ENCODE data around the gene PROSER3.

The PROSER3 gene

DNA sequence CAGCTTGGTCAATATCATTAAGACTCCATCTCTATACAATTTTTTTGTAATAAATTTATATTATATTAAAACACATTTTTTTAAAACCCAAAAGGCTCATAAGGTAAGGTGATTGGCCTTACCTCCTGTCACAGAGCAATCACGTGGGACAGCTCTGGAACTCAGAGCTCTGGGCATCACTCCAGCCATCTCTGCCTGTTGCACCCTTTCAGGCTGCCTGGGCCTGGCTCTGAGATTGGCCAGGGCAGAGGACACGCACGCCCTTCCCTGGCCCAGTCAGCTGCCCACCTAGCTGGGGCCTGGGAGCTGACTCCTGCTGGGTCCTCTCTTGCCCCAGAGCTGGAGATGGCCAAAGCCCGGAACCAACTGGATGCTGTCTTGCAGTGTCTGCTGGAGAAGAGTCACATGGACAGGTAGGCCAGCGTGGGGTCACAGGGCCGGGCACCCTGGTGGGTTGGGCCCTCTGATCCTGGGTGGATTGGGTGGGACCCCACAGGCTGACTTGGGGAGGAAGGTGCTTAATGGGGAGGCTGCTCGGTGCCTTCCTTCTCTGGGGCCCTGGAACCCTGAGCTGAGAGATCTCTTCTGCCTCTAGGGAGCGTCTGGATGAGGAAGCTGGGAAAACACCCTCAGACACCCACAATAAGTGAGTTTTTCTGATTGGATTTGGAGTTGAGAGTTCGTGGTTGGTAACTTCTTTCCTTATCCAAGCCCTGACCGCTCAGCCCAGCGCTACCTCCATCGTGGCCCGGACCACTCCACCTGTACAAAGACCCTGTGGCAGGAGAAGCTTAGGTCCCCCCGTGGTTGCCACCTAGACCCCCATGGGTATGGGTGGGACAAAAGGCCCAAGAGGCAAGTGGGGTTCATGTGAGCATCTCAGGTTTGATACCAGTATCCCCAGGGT is 5.9 kb upstream of the PROSER3 start:
- no peak for TF ChIP-seq EP300 (IDR thresholded peaks at IDR 0.05; ENCODE audit: borderline replicate concordance)
- TF ChIP-seq YY1 (IDR thresholded peaks at IDR 0.05; ENCODE audit: low read depth) = no peak
- no peak for TF ChIP-seq TCF12 (IDR thresholded peaks at IDR 0.05; ENCODE audit: low read depth)
- TF ChIP-seq RAD21 (IDR thresholded peaks at IDR 0.05; ENCODE audit: low read depth) = no peak
- no peak for TF ChIP-seq TAF1 (IDR thresholded peaks at IDR 0.05; ENCODE audit: low read depth)
- TF ChIP-seq CREB1 (IDR thresholded peaks at IDR 0.05; ENCODE audit: low read depth) = no peak
- TF ChIP-seq FOXM1 (IDR thresholded peaks at IDR 0.05; ENCODE audit: borderline replicate concordance, low read depth) = no peak
- TF ChIP-seq, protein P1, sequence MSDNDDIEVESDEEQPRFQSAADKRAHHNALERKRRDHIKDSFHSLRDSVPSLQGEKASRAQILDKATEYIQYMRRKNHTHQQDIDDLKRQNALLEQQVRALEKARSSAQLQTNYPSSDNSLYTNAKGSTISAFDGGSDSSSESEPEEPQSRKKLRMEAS (IDR thresholded peaks at IDR 0.05) = no peak
- TF ChIP-seq TEAD4 (IDR thresholded peaks at IDR 0.05) = no peak
- TF ChIP-seq EGR1 (IDR thresholded peaks at IDR 0.05) = no peak
- TF ChIP-seq NFIC (IDR thresholded peaks at IDR 0.05) = no peak
- TF ChIP-seq ZBTB7A (IDR thresholded peaks at IDR 0.05; ENCODE audit: low read depth) = no peak
- TF ChIP-seq, protein P2, sequence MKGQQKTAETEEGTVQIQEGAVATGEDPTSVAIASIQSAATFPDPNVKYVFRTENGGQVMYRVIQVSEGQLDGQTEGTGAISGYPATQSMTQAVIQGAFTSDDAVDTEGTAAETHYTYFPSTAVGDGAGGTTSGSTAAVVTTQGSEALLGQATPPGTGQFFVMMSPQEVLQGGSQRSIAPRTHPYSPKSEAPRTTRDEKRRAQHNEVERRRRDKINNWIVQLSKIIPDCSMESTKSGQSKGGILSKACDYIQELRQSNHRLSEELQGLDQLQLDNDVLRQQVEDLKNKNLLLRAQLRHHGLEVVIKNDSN (IDR thresholded peaks at IDR 0.05) = no peak
- no peak for TF ChIP-seq CEBPB (IDR thresholded peaks at IDR 0.05)
- TF ChIP-seq, protein P3, sequence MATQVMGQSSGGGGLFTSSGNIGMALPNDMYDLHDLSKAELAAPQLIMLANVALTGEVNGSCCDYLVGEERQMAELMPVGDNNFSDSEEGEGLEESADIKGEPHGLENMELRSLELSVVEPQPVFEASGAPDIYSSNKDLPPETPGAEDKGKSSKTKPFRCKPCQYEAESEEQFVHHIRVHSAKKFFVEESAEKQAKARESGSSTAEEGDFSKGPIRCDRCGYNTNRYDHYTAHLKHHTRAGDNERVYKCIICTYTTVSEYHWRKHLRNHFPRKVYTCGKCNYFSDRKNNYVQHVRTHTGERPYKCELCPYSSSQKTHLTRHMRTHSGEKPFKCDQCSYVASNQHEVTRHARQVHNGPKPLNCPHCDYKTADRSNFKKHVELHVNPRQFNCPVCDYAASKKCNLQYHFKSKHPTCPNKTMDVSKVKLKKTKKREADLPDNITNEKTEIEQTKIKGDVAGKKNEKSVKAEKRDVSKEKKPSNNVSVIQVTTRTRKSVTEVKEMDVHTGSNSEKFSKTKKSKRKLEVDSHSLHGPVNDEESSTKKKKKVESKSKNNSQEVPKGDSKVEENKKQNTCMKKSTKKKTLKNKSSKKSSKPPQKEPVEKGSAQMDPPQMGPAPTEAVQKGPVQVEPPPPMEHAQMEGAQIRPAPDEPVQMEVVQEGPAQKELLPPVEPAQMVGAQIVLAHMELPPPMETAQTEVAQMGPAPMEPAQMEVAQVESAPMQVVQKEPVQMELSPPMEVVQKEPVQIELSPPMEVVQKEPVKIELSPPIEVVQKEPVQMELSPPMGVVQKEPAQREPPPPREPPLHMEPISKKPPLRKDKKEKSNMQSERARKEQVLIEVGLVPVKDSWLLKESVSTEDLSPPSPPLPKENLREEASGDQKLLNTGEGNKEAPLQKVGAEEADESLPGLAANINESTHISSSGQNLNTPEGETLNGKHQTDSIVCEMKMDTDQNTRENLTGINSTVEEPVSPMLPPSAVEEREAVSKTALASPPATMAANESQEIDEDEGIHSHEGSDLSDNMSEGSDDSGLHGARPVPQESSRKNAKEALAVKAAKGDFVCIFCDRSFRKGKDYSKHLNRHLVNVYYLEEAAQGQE (IDR thresholded peaks at IDR 0.05; ENCODE audit: low read depth) = no peak

GRCh38 chr19:35752746-35753350 is 5.1 kb upstream of the PROSER3 start:
- TF ChIP-seq, protein P2 (IDR thresholded peaks at IDR 0.05) = no peak
- TF ChIP-seq EP300 (IDR thresholded peaks at IDR 0.05; ENCODE audit: borderline replicate concordance) (no peak), CREB1 (IDR thresholded peaks at IDR 0.05; ENCODE audit: low read depth) (no peak), FOXM1 (IDR thresholded peaks at IDR 0.05; ENCODE audit: borderline replicate concordance, low read depth) (no peak), CEBPB (IDR thresholded peaks at IDR 0.05) (no peak)
- TF ChIP-seq, protein P1 (IDR thresholded peaks at IDR 0.05) = no peak

DNA sequence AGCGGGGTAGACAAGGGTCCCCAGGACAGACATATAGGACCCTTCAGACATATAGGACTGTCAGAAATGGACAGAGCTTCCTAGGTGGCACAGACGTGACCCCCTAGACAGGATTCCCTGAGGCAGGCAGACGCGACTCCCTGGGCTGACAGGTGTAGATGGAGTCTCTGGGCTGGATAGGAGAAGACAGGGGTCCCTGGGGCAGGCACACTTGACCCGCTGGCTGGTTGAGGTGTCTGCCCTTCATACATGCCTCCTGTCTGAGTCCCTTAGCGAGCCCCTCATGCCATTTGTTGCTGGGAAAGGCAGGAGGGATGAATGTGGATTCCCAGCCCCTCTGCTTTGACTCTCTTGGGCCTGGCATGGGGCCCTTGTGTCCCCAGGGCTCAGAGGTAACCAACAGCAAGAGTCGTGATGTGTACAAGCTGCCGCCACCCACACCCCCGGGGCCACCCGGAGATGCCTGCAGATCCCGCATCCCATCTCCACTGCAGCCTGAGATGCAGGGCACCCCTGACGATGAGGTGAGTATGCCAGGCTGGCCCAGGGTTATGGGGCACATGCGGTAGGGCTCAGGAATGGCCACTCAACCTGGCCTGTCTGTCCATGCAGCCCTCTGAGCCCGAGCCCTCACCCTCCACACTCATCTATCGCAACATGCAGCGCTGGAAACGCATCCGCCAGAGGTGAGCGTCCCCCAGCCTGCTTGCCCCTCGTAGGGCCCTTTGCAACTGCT is 4.2 kb upstream of the PROSER3 start:
- no peak for TF ChIP-seq RAD21 (IDR thresholded peaks at IDR 0.05; ENCODE audit: low read depth)
- TF ChIP-seq TAF1 (IDR thresholded peaks at IDR 0.05; ENCODE audit: low read depth) = no peak
- TF ChIP-seq EP300 (IDR thresholded peaks at IDR 0.05; ENCODE audit: borderline replicate concordance) = no peak
- no peak for TF ChIP-seq CEBPB (IDR thresholded peaks at IDR 0.05)
- TF ChIP-seq CREB1 (IDR thresholded peaks at IDR 0.05; ENCODE audit: low read depth) = no peak
- TF ChIP-seq FOXM1 (IDR thresholded peaks at IDR 0.05; ENCODE audit: borderline replicate concordance, low read depth) = no peak
- no peak for TF ChIP-seq ZBTB7A (IDR thresholded peaks at IDR 0.05; ENCODE audit: low read depth)
- TF ChIP-seq, protein P2 (IDR thresholded peaks at IDR 0.05) = no peak

DNA sequence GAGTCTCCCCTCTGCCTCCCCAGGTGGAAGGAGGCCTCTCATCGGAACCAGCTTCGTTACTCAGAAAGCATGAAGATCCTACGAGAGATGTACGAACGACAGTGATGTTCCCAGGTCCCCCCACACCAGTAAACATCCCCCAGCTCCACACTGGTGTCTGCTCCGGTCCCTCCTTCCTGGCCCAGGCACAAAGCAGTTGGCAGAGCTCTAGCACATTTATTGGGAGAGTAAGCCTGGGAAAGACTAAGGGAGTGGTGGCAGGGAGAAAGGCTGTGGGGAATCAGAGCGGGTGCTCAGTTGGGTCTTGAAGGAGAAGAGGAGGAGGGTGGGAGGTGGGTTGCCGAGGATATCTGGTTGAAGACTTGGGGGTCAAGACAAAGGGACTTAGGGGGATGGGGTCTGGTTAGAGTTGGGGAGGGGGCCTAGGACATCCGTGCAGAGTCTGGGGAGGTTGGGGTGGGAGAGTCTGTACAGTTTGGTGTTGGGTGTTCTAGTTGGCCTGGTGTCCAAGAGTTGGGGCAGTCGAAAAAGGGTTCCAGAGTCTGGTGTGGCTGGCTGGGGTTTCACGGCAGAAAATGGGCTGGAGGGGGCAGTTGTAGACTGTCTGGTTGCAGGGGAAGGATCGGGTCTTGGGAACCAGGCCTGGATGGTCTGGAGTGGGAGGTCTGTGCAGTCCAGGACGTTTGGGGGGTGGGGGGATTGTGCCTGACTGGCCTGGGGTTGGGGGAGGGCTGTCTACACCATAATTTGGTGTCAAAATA is 3.4 kb upstream of the PROSER3 start:
- TF ChIP-seq YY1 (IDR thresholded peaks at IDR 0.05; ENCODE audit: low read depth) (no peak), ZBTB7A (IDR thresholded peaks at IDR 0.05; ENCODE audit: low read depth) (no peak), RAD21 (IDR thresholded peaks at IDR 0.05; ENCODE audit: low read depth) (no peak), NFIC (IDR thresholded peaks at IDR 0.05) (no peak), CEBPB (IDR thresholded peaks at IDR 0.05) (no peak), EGR1 (IDR thresholded peaks at IDR 0.05) (no peak), TAF1 (IDR thresholded peaks at IDR 0.05; ENCODE audit: low read depth) (no peak)

GRCh38 chr19:35755131-35755549 is 2.8 kb upstream of the PROSER3 start:
- TF ChIP-seq RAD21 (IDR thresholded peaks at IDR 0.05; ENCODE audit: low read depth) (no peak), TAF1 (IDR thresholded peaks at IDR 0.05; ENCODE audit: low read depth) (no peak), YY1 (IDR thresholded peaks at IDR 0.05; ENCODE audit: low read depth) (no peak), TEAD4 (IDR thresholded peaks at IDR 0.05) (no peak), NFIC (IDR thresholded peaks at IDR 0.05) (no peak), FOXM1 (IDR thresholded peaks at IDR 0.05; ENCODE audit: borderline replicate concordance, low read depth) (no peak), TCF12 (IDR thresholded peaks at IDR 0.05; ENCODE audit: low read depth) (no peak), CREB1 (IDR thresholded peaks at IDR 0.05; ENCODE audit: low read depth) (no peak), EP300 (IDR thresholded peaks at IDR 0.05; ENCODE audit: borderline replicate concordance) (no peak), CEBPB (IDR thresholded peaks at IDR 0.05) (no peak)
- TF ChIP-seq, protein P3 (IDR thresholded peaks at IDR 0.05; ENCODE audit: low read depth) = no peak

All from Ishikawa (cell line).